Stimulated activated naive CD8-positive, alpha-beta T cell treated with anti-CD3 and anti-CD28 coated beads, Interleukin-15, Interleukin-2, amounts not matched to agents 100 U/mL and 50 U/mL, for 24 hours (primary cell): ENCODE results near the gene EMCN.
"Not testable (repeated sequence)": the region's sequence is repeated elsewhere in the genome, so short reads cannot be mapped to it uniquely, and the experiment has no call there.

Experiments used
- ATAC-seq: fragments of 150-1000 bp; cut with Tn5 transposase; one replicate; pipeline ENCODE4 v1.10.0; 2021
- DNase-seq: peaks from one replicate; pipeline ENCODE4 v3.0.0; 2021

The EMCN gene

DNA sequence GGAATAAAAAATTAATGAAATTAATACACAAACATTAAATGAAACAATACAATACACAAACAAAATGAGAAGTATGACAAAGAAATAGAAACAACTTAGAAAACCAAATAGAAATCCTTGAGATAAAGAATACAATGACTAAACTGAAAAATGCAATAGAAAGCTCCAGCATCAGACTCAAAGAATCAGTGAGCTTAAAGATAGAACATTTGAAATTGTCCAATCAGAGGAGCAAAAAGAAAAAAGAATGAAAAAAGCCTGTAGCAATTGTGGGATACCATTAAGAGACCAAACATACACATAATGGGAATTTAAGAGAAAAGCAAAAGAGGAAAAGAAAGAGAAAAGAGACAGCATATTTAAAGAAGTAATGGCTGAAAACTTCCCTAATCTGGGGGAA, 25.7 kb downstream of the EMCN start:
- ATAC-seq: no peak
- DNase-seq: no peak

DNA sequence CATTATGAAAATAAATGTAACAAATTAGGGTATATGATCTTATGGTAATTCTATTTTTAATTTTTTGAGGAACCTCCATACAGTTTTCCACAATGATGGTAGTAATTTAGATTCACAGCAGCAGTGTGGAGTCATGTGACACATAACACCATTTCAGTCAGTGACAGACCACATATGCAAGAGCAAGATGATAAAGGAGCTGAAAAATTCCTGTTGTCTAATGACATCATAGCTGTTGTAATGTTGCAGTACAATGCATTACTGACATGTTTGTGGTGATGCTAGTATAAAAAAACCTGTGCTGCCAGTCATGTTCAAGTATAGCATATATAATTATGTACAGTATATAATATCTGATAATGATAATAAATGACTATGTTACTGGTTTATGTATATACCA, 28.5 kb downstream of the EMCN start:
- ATAC-seq (no peak), DNase-seq (no peak)

DNA sequence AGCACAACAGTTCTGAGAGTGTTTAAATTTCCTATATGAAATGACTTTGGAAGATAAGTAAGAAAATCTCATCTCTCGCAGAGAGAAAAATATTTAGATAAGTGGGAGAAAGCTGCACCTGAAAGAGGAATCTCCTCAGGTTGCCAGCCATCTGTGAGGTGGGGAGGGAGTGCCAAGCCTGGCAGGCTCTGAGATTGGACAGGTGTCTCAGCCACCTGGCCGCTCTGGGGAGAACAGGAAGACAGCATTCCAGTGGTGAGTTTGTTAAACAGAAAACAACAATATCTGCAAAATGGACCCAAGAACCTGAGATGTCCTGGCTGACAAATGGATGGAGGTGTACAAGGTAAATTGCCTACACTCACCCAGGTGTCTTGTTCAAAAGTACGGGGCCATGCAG, 31.3 kb downstream of the EMCN start:
- ATAC-seq (no peak), DNase-seq (no peak)

DNA sequence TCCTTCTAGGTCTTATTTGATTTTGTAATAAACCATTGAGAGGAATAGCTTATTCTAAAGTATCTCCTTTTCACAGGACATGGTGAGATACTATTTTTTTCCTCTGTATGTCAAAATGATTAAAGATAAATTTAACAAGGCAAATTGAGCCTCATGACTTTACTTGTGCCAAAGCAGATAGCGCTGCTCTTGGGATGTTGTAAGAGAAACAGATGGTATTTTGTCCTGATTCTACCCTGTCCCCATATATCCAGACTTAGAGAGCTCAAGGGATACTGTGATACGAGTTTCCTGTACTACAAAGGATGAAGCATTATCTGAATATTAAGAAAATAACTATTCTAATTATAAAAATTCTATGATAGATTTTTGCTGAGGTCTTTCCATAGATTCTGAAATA, 34.0 kb downstream of the EMCN start:
- ATAC-seq: no peak

DNA sequence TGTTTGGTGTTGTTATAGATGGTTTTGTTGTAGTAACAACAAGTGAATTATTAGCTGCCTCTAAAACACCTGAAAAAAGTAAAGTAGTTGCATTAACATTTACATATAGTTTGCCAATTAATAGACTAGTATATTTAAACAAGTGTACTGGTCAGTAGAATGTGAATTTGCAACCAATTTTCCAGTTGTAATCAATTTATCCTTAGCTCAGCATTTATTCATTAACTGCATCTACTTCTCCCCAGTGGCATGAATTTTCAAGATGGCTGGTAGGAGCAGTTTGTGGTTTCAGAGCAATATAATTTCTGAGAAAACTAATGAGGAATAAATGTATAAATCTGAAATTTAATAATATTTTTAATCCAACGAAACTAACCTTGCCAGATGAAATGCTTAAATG, 37.9 kb downstream of the EMCN start:
- DNase-seq: no peak
- no peak for ATAC-seq

More for the DNA sequence above, 34.0 kb downstream of the EMCN start:
- no peak for DNase-seq

DNA sequence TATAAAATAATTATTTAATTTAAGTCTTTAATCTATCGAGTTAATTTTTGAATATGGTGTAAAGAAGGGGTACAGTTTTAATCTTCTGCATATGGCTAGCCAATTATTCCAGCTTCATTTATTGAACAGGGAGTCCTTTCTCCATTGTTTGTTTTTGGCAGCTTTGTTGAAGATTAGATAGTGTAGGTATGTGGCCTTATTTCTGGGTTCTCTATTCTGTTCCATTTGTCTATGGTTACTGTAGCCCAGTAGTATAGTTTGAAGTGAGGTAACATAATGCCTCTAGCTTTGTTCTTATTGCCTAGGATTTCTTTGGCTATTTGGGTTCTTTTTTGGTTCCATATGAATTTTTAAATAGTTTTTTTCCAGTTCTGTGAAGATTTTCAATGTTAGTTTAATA, 48.3 kb downstream of the EMCN start:
- no peak for ATAC-seq

DNA sequence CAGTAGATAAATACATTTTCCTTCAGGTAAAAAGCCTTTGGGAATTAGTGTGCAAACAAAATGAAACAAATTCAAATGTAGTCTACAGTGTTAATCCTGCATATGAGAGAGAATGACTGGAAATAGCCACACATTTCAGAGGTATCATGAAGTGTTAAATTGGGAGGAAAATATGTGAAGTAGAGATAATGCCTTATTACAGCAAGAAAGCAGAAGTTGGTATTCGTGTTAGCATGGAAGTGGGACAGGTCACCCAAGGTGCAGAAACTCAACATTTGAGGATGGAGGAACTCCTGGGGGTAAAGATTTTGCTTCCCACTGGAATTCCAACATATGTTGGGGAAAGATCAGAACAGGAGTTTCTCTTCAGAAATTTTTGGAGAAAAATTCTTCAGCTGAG, 51.3 kb downstream of the EMCN start:
- no peak for ATAC-seq
- no peak for DNase-seq

More for the DNA sequence above, 48.3 kb downstream of the EMCN start:
- no peak for DNase-seq

DNA sequence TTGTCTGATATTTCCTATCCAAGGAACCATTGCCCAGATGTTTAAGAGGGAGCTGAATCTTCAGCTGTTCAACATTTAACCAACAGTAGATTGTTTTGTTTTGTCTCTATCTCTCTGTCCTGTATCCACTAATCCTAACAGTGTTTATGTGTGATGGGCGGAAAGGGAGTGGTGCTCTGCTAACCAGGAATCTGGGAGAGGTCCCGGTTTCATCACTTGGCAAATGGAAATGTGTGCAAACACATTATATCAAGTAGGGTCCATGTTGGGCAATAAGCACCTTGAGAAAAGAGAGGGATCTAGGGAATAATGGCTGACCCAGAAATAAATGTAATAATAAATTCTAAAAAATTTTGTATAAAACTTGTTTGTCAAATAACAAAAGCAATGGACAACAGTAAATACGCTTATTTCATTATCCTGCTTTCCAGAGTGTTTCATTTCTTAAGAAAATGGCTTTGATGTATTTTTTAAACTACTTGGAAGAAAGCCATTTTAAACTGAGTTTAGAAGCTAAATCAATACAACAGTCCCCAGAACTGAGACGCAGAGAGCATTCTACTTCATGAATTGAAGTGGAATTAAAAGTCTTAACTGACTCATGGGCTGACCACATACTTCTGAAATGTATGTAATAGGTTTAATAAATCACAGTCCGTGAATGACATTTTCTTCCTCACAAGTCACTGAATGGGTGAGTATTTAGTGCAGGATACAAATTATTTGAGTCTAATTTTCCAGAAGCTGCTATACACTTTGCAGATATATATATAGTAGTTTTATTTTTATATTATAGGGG, 55.8 kb downstream of the EMCN start:
- ATAC-seq: no peak
- DNase-seq: no peak

DNA sequence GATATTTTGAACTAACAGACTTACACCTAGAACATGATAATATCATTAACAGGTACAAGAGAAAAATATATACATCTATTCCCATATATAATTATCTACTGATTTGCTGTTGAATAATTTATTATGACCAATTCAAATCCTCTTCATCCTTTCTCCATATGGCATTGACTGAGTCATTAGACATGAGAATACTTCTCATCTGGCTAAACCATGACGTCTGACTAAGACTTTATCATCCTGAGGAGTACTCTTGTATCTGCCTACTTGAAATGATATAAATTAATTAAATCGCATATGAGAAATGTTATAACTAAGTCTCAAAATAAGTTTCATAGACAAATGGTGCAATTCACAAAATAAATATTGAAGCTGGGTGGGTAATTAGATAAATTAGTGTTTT, 67.4 kb downstream of the EMCN start:
- DNase-seq (no peak), ATAC-seq (no peak)

DNA sequence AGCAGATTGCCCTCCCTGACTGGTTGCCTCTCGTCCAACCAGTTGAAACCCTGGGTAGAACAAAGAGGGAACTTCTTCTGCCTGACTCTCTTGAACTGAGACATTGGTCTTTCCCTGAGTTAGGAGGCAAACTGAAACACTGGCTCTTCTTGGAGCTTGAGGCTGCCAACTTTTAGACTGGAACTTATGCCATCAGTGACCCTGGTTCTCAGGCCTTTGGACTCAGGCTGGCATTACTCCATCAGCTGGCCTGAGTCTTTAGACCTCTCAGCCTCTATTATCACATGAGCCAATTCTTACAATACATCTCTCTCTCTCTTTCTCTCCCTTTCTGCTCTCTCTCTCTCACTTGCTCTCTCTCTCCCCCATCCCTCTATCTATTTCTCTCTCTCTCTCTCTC, 86.4 kb downstream of the EMCN start:
- no peak for ATAC-seq
- no peak for DNase-seq

DNA sequence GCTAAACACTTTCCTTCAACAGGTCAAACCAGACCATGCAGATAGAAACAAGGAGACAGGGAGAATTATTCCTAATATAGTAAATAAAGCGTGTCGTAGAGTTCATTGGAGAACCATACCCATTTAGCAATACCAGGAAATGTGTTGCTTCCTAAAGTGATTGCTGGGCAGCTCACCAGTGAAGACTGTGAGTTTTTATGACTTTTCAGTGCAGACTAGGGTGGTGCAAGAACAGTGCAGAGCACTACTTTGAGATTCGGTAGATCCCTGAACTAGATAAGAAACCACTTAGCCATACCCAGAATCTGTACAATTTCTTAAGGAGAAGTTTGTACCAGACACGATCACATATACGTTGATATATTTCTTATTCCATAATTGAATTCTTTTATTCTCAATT, 87.4 kb downstream of the EMCN start:
- DNase-seq: no peak
- no peak for ATAC-seq

DNA sequence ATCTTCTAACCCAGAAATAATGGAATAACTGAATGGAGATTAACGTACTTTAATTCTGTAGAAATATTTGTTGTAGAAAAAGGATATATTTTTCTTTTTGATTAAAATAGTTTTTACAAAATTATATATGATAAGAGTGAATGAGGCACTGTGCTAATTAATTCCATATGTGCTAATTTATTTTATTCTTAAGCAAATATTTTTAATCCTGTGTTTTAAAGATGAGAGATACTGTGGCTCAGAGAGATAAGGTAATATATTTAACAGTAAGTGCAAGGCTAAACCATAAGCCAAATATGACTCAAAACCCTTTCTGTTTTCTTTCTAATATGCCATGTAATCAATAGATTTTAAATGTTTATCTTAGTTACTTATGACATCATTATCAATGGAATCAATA, 88.2 kb downstream of the EMCN start:
- ATAC-seq: no peak
- DNase-seq: no peak

DNA sequence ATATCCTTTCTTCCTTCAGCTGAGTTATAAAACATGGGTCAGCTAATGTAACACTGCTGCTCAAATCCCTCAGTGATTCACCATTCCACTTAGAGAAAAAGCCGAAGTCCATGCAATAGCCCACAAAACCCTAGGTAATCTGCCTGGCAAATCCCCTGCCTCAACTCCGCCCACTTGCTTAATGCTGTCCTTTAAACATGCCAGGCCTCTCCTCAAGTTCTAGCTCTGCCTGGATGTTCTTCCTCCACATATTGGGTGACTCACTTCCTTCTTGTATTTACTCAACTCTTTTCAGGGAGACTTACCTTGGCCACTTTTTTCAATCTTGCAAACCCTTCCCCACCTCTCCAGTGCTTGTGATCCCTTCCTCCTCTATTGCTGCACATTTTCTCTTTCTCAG, 89.8 kb downstream of the EMCN start:
- ATAC-seq (no peak), DNase-seq (no peak)

DNA sequence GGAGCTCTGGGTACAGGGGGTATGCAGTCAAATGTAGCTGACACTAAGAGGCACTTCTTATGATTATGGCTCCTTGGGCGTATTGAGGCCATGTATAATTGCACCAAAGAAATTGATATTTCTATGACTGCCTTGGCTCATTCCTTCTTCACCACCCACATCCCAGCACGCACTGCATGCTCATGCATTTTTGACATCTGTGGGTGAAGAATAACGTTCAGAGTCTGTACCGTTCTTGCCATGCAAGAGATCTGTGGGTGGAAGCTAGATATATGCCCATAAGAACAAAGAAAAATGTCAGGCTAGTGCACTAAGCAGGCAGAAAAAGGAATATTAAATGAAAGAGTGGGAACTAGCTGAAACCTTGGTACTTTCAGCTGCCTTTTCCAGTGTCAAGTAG, 93.4 kb downstream of the EMCN start:
- DNase-seq (no peak), ATAC-seq (no peak)

DNA sequence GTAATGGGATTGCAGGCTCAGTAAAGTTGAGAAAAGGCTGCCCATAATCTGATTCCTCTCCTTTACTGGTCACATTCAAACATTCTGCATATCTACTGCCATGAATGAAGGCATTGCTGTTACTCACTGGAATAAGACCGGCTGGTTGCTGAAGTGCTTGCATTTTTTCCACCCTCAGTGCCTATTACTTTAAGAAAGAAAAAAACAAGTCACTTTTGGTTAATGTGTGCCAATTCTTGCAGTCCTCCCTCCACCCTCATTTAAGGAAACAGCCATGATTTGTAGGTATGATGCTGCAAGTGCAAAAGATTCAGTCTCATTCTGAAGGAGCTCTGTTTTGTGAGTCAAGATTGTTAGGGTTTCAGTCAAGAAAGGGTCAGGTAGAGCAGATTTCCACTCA, 94.9 kb downstream of the EMCN start:
- DNase-seq: no peak
- ATAC-seq: no peak

DNA sequence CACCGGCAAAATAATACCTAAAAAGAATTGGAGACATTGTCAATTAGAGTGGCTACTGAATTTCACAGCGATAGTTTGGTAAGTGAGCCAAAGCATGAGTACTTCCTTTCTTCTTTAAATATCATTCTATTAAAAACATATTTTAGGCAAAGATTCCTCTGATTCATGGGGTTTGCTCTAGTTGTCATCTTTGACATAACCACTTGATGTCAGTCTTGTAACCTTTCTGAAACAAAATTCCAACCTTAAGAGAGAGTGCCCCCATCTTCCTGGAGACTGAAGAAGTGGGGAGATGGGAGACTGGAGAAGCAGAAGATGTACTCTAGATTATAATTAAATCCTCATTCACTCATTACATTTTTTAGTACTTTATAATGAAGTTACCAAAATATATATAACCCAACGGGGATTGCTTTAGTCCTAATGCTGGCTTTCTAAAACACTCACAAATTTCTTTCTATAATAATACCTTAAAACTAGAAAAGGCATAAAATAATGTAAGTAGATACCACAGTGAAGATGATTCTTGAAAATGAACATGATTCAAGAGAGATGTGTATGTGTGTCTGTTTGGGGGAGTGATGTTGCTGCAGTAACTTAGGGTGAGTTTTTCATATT, 96.4 kb downstream of the EMCN start:
- no peak for ATAC-seq
- no peak for DNase-seq

DNA sequence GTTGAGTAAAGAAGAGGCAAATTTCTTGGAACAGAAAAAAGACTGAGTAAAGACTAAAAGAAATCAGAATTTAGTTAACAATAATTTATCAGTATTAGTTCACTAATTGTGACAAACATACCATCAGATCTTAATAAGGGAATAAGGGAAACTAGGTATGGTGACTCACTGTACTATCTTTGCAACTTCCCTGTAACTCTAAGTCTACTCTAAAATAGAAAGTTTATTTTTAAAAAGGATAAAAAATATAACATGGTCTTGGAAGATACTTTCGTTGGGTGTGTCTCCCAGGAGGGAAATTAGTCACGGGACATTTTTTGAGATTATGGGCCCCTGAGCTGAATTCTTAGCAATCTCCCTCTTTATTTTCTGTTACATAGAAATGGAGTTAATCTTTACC, 97.3 kb downstream of the EMCN start:
- no peak for DNase-seq
- ATAC-seq: no peak

DNA sequence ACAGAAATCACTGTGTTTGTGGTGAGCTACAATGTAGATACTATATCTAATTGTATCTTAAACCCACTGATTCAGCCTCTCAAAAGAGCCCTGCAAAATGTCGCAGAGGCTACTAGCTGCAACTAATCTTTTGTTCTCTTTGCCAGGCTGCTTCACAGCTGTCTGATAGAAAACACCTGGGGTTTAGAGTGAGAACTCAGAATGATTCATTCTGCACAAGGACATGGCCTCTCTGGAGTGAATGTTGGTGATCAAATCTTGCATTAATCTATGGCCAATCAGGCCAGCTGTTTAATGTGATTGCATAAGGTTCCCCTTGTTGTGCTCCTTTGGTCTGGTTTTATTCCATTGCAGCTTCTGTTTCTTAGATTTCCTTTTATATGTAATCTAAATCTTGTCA, 100.3 kb downstream of the EMCN start:
- no peak for ATAC-seq
- DNase-seq: no peak

DNA sequence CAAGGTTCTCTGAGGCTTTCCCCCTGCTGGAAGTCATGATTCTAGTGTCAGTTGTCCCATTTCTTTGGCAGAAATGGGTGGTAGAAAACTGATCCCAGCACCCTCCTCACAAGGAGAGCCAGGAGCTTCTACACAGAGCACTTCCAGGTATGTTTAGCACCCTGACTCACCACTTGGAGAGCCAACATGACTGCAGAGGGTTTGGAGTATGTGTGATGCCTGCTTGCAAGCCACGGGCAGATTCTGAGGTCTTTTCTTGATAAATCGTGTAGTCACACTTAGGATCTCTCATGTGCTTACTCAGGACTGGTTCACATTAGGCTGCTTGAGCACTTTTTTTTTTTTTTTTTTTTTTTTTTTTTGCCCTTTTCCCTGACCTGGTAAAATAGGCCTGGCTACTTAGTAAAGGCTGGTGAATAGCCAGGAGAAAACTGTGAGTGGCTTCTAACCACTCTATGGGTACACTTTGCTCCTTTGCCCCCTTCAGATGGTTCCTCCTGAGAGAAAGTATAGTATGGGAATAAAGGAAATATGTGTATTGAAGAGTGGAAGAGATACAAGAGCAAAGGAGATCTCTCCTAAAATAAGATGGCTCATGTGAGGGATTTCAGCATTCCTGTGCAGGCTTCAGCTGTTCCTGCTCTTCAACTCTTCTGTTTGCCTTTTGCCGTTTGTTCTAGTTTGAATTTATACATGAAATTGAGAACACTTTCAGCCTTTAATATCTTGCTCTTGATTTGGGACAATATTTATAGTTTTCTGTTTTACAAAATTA, 103.6 kb downstream of the EMCN start:
- ATAC-seq (no peak), DNase-seq (no peak)

DNA sequence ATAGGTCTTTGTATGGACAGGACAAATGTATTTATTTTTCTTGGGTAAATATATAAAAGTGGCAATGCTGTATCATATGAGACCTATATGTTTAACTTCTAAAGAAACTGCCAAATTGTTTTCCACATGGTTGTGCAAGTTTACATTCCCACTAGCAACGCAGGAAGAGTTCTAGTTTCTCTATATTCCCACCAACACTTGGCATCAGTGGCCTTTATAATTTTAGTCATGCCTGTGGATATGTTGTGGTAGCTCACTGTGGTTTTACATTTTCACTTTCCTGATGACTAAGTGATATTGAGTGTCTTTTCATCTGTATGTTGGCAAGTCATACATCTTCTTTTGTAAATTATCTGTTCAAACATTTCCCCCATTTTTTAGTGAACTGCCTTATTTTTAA, 126.0 kb downstream of the EMCN start:
- ATAC-seq: no peak
- DNase-seq: no peak

DNA sequence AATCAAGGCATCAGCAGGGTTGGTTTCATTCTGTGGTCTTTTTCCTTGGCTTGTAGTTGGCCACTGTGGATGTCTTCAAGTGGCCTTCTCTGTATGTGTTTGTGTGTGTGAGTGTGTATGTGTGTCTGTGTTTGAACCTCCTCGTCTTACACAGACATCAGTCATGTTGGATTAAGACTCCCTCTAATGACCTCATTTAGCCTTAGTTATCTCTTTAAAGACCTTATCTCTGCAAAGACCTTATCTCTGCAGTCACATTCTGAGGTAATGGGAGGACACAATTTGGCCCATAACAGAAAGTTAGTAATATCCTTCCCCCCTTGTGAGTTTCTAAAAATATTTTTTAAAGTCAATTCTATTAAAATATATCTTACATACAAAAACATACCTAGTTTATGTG, 126.7 kb downstream of the EMCN start:
- DNase-seq: no peak
- no peak for ATAC-seq

DNA sequence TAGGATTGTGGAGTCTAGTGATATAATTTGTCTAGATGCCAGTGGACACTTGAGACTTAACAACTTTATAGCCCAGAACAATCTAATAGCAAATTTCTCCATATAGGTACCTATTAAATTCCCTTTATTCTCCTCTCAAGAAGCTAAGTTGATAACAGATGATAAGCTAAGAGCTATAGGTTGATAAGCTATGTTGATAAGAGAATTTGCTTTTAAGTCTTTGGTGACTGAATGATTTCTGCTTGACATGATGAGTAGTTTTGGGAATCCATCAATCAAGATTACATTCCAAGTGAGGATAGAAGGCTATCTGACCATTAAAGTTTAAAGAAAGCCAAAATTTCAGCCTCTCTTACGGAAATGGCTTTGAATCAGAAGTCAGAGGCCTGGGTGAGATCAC, 131.6 kb downstream of the EMCN start:
- ATAC-seq (no peak), DNase-seq (no peak)

DNA sequence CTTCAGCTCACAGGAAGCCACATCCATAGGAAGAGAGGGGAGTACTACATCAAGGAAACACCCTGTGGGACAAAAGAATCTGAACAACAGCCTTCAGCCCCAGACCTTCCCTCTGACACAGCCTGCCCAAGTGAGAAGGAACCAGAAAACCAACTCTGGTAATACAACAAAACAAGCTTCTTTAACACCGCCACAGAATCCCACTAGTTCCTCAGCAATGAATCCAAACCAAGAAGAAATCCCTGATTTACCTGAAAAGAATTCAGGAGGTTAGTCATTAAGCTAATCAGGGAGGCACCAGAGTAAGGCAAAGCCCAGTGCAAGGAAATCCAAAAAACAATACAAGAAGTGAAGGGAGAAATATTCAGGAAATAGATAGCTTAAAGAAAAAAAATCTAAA, 137.4 kb downstream of the EMCN start:
- ATAC-seq, DNase-seq: not testable (repeated sequence)
